Measurements from ENCODE around the gene CPN2.

The CPN2 gene

GRCh38 chr3:194344012-194344411, 7.1 kb downstream of the CPN2 start:
- H3K9ac ChIP-seq (ENCODE audit: low read depth in 1 of 2, low read length in 2 of 2): no peak overlapping the region
- no peaks in the 10 kb centered on the region for H3K4me1 ChIP-seq (ENCODE audit: control insufficient read depth in 1 of 2, insufficient read depth in 2 of 2, low read length in 2 of 2)
- H3K27me3 ChIP-seq (ENCODE audit: control insufficient read depth in 1 of 2, insufficient read depth in 2 of 2, low read length in 2 of 2): no peaks in the 10 kb centered on the region
- H3K4me3 ChIP-seq (ENCODE audit: low read depth in 1 of 2, low read length in 2 of 2): no peak overlapping the region
- no peaks in the 10 kb centered on the region for H3K9me3 ChIP-seq (ENCODE audit: control insufficient read depth in 1 of 2, low read length in 2 of 2)
- no peak overlapping the region for H3K27ac ChIP-seq (ENCODE audit: low read depth, low read length)
- H3K36me3 ChIP-seq (ENCODE audit: control insufficient read depth in 1 of 2, insufficient read depth in 2 of 2, low read length in 2 of 2): no peaks in the 10 kb centered on the region

GRCh38 chr3:194343561-194343893, 7.6 kb downstream of the CPN2 start:
- Histone ChIP-seq H3K27me3 (ENCODE audit: control insufficient read depth in 1 of 2, insufficient read depth in 2 of 2, low read length in 2 of 2) (no peaks in the 10 kb centered on the region), H3K9me3 (ENCODE audit: control insufficient read depth in 1 of 2, low read length in 2 of 2) (no peaks in the 10 kb centered on the region), H3K4me3 (ENCODE audit: low read depth in 1 of 2, low read length in 2 of 2) (no peak overlapping the region), H3K27ac (ENCODE audit: low read depth, low read length) (no peak overlapping the region), H3K36me3 (ENCODE audit: control insufficient read depth in 1 of 2, insufficient read depth in 2 of 2, low read length in 2 of 2) (no peaks in the 10 kb centered on the region), H3K9ac (ENCODE audit: low read depth in 1 of 2, low read length in 2 of 2) (no peak overlapping the region), H3K4me1 (ENCODE audit: control insufficient read depth in 1 of 2, insufficient read depth in 2 of 2, low read length in 2 of 2) (no peaks in the 10 kb centered on the region)

- H3K4me1 ChIP-seq (ENCODE audit: control insufficient read depth in 1 of 2, insufficient read depth in 2 of 2, low read length in 2 of 2): no peaks in the 10 kb centered on the region
- no peaks in the 10 kb centered on the region for H3K36me3 ChIP-seq (ENCODE audit: control insufficient read depth in 1 of 2, insufficient read depth in 2 of 2, low read length in 2 of 2)
- no peaks in the 10 kb centered on the region for H3K9me3 ChIP-seq (ENCODE audit: control insufficient read depth in 1 of 2, low read length in 2 of 2)
- no peak overlapping the region for H3K9ac ChIP-seq (ENCODE audit: low read depth in 1 of 2, low read length in 2 of 2)
- no peak overlapping the region for H3K27ac ChIP-seq (ENCODE audit: low read depth, low read length)
- H3K4me3 ChIP-seq (ENCODE audit: low read depth in 1 of 2, low read length in 2 of 2): no peak overlapping the region
- no peaks in the 10 kb centered on the region for H3K27me3 ChIP-seq (ENCODE audit: control insufficient read depth in 1 of 2, insufficient read depth in 2 of 2, low read length in 2 of 2)
These were observed 8.1 kb downstream of the CPN2 start for GRCh38 chr3:194342861-194343560.

- Histone ChIP-seq H3K27me3 (ENCODE audit: control insufficient read depth in 1 of 2, insufficient read depth in 2 of 2, low read length in 2 of 2) (no peaks in the 10 kb centered on the region), H3K36me3 (ENCODE audit: control insufficient read depth in 1 of 2, insufficient read depth in 2 of 2, low read length in 2 of 2) (no peaks in the 10 kb centered on the region), H3K4me3 (ENCODE audit: low read depth in 1 of 2, low read length in 2 of 2) (no peak overlapping the region), H3K9me3 (ENCODE audit: control insufficient read depth in 1 of 2, low read length in 2 of 2) (no peaks in the 10 kb centered on the region), H3K27ac (ENCODE audit: low read depth, low read length) (no peak overlapping the region), H3K4me1 (ENCODE audit: control insufficient read depth in 1 of 2, insufficient read depth in 2 of 2, low read length in 2 of 2) (no peaks in the 10 kb centered on the region), H3K9ac (ENCODE audit: low read depth in 1 of 2, low read length in 2 of 2) (no peak overlapping the region)
These were observed 10.2 kb downstream of the CPN2 start for GRCh38 chr3:194340757-194341400.

- H3K4me3 ChIP-seq (ENCODE audit: low read depth in 1 of 2, low read length in 2 of 2): no peak overlapping the region
- H3K9ac ChIP-seq (ENCODE audit: low read depth in 1 of 2, low read length in 2 of 2): no peak overlapping the region
- H3K9me3 ChIP-seq (ENCODE audit: control insufficient read depth in 1 of 2, low read length in 2 of 2): no peaks in the 10 kb centered on the region
- no peaks in the 10 kb centered on the region for H3K36me3 ChIP-seq (ENCODE audit: control insufficient read depth in 1 of 2, insufficient read depth in 2 of 2, low read length in 2 of 2)
- no peak overlapping the region for H3K27ac ChIP-seq (ENCODE audit: low read depth, low read length)
- no peaks in the 10 kb centered on the region for H3K27me3 ChIP-seq (ENCODE audit: control insufficient read depth in 1 of 2, insufficient read depth in 2 of 2, low read length in 2 of 2)
- no peaks in the 10 kb centered on the region for H3K4me1 ChIP-seq (ENCODE audit: control insufficient read depth in 1 of 2, insufficient read depth in 2 of 2, low read length in 2 of 2)
These were observed 11.3 kb downstream of the CPN2 start for GRCh38 chr3:194339840-194340239.

GRCh38 chr3:194339356-194339755, 11.8 kb downstream of the CPN2 start:
- no peaks in the 10 kb centered on the region for H3K9me3 ChIP-seq (ENCODE audit: control insufficient read depth in 1 of 2, low read length in 2 of 2)
- H3K9ac ChIP-seq (ENCODE audit: low read depth in 1 of 2, low read length in 2 of 2): no peak overlapping the region
- no peaks in the 10 kb centered on the region for H3K36me3 ChIP-seq (ENCODE audit: control insufficient read depth in 1 of 2, insufficient read depth in 2 of 2, low read length in 2 of 2)
- no peaks in the 10 kb centered on the region for H3K27me3 ChIP-seq (ENCODE audit: control insufficient read depth in 1 of 2, insufficient read depth in 2 of 2, low read length in 2 of 2)
- H3K4me1 ChIP-seq (ENCODE audit: control insufficient read depth in 1 of 2, insufficient read depth in 2 of 2, low read length in 2 of 2): no peaks in the 10 kb centered on the region
- H3K27ac ChIP-seq (ENCODE audit: low read depth, low read length): no peak overlapping the region
- no peak overlapping the region for H3K4me3 ChIP-seq (ENCODE audit: low read depth in 1 of 2, low read length in 2 of 2)

GRCh38 chr3:194337965-194338753, 13.0 kb downstream of the CPN2 start:
- H3K36me3 ChIP-seq (ENCODE audit: control insufficient read depth in 1 of 2, insufficient read depth in 2 of 2, low read length in 2 of 2): no peaks in the 10 kb centered on the region
- H3K4me1 ChIP-seq (ENCODE audit: control insufficient read depth in 1 of 2, insufficient read depth in 2 of 2, low read length in 2 of 2): peaks cover 3 to 7% of the 10 kb centered on the region in 2 donors
- H3K9ac ChIP-seq (ENCODE audit: low read depth in 1 of 2, low read length in 2 of 2): no peak overlapping the region
- no peak overlapping the region for H3K27ac ChIP-seq (ENCODE audit: low read depth, low read length)
- no peaks in the 10 kb centered on the region for H3K9me3 ChIP-seq (ENCODE audit: control insufficient read depth in 1 of 2, low read length in 2 of 2)
- no peak overlapping the region for H3K4me3 ChIP-seq (ENCODE audit: low read depth in 1 of 2, low read length in 2 of 2)
- H3K27me3 ChIP-seq (ENCODE audit: control insufficient read depth in 1 of 2, insufficient read depth in 2 of 2, low read length in 2 of 2): peaks cover 3 to 4% of the 10 kb centered on the region in 2 donors

- H3K27me3 ChIP-seq (ENCODE audit: control insufficient read depth in 1 of 2, insufficient read depth in 2 of 2, low read length in 2 of 2): peaks cover 4 to 13% of the 10 kb centered on the region in 2 donors
- no peak overlapping the region for H3K4me3 ChIP-seq (ENCODE audit: low read depth in 1 of 2, low read length in 2 of 2)
- H3K27ac ChIP-seq (ENCODE audit: low read depth, low read length): no peak overlapping the region
- no peaks in the 10 kb centered on the region for H3K9me3 ChIP-seq (ENCODE audit: control insufficient read depth in 1 of 2, low read length in 2 of 2)
- peaks cover 9 to 16% of the 10 kb centered on the region in 2 donors for H3K4me1 ChIP-seq (ENCODE audit: control insufficient read depth in 1 of 2, insufficient read depth in 2 of 2, low read length in 2 of 2)
- no peaks in the 10 kb centered on the region for H3K36me3 ChIP-seq (ENCODE audit: control insufficient read depth in 1 of 2, insufficient read depth in 2 of 2, low read length in 2 of 2)
- H3K9ac ChIP-seq (ENCODE audit: low read depth in 1 of 2, low read length in 2 of 2): no peak overlapping the region
These were observed 14.3 kb downstream of the CPN2 start for GRCh38 chr3:194336601-194337355.

- peaks cover 4 to 13% of the 10 kb centered on the region in 2 donors for H3K27me3 ChIP-seq (ENCODE audit: control insufficient read depth in 1 of 2, insufficient read depth in 2 of 2, low read length in 2 of 2)
- no peak overlapping the region for H3K9ac ChIP-seq (ENCODE audit: low read depth in 1 of 2, low read length in 2 of 2)
- peaks cover 14 to 16% of the 10 kb centered on the region in 2 donors for H3K4me1 ChIP-seq (ENCODE audit: control insufficient read depth in 1 of 2, insufficient read depth in 2 of 2, low read length in 2 of 2)
- no peak overlapping the region for H3K27ac ChIP-seq (ENCODE audit: low read depth, low read length)
- H3K4me3 ChIP-seq (ENCODE audit: low read depth in 1 of 2, low read length in 2 of 2): peak overlapping the region in 1 of 2 donors; percentile 66
- no peaks in the 10 kb centered on the region for H3K9me3 ChIP-seq (ENCODE audit: control insufficient read depth in 1 of 2, low read length in 2 of 2)
- no peaks in the 10 kb centered on the region for H3K36me3 ChIP-seq (ENCODE audit: control insufficient read depth in 1 of 2, insufficient read depth in 2 of 2, low read length in 2 of 2)
These were observed 17.2 kb downstream of the CPN2 start for GRCh38 chr3:194333981-194334320.

Data from duodenal mucosa (tissue), 2 donors.